AG08395 (cell line): ENCODE data around the gene MED12L.

Experiments used
- DNase-seq: peaks from one replicate; pipeline ENCODE4 v3.0.0; 2012; ENCODE audit warnings: mixed read lengths, low spot score

The MED12L gene

GRCh38 chr3:151425627-151426340 lies 340.3 kb downstream of the MED12L start:
- no peak for DNase-seq

DNA sequence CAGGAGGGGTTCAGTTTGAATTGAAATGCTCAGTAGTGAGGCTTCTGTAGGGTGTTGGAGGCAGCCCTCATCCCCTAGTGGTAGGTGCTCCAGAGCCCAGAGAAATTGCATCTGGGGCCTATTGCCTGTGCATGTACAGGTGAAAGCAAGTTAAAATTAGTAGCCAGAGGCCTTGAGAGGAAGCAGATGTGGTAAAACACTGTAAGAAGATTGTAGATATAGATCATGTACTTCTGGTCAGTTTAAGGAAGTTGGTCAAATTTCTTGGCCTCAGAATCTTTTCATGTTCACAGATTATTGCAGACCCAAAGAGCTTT lies 340.8 kb downstream of the MED12L start:
- no peak for DNase-seq

DNA sequence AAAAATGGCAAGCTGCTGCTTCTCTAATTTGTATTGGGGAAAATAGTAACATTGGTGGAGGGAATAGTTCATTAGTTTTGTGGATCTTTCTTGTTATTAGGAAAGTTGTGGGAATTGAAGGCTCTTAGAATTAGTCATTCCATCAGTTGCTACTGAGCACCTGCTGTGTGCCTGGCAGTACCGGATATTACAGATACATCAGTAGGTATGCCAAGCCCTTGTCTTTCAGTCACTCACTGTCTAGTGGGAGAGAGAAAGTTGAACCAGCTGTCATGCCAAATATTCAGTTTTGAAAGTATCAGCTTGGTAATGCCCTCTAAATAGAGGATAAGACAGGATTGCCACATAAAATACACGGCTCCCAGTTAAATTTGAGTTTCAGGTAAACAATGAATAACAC lies 342.9 kb downstream of the MED12L start:
- no peak for DNase-seq

DNA sequence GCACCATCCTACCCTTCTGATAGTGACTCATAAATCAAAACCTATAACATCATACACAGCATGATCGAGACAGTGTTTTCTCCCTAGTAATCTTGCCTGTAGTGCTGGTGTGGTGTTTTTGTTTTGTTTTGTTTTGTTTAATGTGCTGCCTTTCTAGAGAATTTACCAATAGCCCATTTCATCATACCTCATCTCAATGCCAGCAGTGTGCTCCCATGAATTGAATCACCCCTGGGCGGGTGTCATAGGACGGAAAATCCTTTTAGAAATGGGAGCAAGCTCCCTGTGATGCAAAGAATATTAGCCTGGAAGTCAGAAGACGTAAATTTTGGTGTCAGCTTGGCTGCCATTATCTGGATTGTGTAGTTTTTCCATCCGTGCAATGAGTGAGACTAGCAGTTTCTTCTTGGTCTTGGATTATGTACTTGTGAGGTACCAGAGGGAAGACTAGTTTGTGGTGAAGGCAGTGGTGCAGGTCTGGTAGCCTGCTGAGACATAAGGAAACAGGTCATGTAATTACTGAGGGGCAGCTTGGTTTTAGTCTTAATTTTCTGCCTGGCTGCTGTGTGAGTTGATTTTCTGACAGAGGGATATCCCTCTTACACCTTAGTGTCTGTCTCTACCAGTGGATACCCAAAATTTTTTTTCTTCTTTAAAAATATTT lies 345.5 kb downstream of the MED12L start:
- DNase-seq = no peak

DNA sequence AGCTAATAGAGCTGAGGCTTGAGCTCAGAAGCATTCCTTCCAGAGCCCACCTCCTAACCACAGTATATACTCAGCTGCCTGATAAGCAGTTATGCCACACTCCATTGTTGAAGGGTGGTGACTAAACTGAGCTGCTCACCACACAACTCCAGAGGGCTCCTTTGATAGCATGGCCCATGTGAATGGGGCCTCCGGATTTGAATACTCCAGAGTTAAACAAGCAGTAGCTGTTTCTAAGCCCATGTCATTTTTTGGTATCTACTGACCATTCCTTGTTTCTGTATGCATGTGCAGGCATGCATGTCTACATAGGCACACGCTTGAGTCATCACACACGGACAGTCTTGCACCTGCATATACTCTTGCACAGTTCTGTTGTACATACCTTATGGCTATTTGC lies 346.5 kb downstream of the MED12L start:
- no peak for DNase-seq

DNA sequence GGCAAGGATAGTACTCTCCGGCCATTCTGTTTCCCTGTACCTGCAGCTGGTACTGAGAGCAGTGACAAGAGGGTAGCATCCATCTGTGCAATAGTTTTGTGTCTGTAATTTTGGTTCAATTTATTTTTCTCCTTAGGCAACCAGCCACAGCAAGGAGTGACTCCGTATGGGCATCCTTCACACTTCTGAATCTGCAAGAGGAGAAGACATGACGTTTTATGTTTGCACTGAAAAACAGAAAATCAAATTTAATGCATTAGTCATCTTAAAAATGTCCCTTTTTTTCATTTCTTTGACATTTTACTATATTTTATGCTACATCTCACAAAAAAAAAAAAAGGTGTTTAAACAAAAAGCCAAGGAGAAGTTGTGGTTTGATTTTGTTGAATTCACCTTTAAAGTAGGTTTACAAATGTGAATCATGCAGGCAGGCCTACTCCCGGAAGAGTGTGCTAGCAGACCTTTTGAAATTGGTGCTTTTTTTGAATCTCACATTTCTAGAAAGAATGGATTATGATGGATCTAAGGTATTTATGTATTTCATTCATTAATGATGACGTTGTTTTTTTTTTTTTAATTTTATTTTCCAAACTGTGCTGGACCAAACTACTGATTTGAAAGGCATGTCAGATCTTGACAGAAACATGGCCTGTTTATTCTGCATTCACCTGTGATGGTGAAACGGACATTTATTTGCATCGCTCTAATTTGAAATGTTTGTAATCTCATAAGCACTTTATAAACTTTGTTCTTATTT lies 347.3 kb downstream of the MED12L start:
- no peak for DNase-seq

DNA sequence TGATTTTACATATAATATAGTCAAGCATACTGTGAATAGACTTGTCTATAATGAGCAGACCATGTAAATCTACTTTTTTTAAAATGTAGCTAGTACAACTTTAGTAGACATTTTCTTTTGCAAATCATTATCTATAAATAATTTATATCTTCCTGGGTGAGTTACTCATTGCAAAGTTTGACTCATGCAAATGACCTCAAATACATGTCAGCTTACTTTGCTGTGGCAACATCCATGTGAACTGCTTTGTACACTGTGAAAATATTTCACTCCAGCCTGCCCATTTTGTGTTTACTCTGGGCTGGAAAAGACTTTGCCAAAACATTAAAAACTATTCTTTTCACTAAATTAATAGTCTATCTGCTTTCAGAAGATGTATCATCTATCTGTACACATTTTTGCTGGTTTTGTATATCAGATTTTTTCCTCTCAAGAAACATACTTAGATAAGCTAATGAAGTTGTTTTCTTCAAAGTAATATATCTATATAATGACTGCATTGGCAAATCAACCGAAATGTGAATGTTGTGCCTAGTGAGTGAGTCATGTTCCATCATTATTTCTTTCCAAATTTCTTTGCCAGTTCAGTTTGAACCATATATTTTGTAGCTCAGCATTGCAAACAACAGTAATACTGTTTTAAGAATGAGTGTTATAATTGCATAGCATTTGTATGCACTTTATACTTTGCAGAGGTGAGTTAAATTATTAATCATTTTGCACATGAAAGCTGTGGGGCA lies 348.9 kb downstream of the MED12L start:
- DNase-seq = peak; percentile 85

- DNase-seq = no peak
These were observed 351.4 kb downstream of the MED12L start for GRCh38 chr3:151436675-151437446.

DNA sequence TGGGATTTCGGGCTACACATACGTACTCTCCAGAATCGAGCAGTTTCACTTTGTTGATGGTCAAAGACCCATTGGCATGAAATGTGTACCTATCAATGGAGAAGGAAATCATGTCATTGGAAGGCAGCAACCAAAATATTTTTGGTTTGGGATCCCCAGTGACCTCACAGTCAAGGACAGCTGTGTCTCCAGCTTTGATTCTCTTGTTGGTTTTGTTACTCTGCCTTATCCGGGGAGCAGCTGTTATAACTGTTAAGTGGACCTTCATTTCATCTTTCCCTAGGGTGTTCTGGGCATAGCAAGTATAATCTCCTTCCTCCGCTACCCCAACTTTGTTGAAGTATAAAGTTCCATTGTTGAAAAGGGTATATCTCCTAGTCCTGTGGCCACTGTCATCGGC lies 352.4 kb downstream of the MED12L start:
- DNase-seq = no peak

DNA sequence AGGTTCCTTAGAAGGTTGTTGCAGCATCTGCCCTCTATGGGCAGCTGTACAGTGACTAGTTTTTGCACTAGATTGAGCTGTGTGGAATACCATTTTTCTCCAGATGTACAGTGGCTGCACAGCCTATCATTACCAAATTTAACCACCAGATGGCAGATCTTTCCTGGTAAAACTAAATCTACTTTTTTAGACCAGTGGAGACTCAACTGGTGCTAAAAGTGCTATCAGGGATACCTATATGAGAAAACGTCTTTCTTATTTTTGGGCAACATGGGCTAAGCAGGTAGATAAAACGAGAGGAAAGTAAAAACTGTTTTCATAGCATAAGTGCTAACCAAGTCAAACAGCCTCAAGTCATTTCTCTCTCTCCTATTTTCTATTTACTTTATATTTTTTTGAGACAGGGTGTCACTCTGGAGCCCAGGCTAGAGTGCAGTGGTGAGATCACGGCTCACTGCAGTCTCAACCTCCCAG lies 354.2 kb downstream of the MED12L start:
- DNase-seq = peak; percentile 69

- no peak for DNase-seq
These were observed 355.5 kb downstream of the MED12L start for GRCh38 chr3:151440940-151441339.

GRCh38 chr3:151443583-151443982 lies 358.1 kb downstream of the MED12L start:
- DNase-seq = no peak

DNA sequence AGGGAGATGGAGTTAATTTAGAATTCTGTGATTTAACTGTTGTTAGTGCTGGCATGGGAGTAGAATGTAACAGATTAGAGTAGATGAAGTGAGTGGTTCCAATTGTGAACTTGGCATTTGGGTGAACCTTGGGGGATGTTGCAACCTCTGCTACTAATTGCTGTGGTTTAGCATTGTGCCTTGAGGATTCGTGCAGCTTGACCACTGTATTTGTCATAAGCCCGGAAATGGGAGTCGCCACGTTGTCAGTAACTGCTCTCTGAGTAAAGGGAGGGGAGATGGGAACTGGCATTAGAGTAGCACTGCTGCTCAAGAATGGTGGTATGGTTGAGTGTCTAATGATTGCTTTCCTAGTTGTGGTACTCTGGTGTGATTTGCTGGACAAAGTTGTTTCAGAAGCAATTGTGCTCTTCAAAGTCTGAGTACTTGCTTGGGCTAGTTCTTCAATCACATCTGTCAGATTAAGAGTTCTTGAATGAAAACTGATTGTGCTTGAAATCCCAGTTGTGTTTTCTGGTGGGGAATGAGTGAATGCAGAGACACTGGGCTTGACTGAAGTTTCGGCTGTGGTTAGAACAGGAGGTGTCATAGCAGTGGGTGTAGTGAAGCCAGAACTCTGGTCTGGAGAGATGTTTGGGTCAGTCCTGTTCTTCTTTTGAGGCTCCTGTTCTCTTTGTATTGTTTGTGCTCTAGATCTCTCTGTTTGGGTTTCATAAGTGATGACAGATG lies 360.0 kb downstream of the MED12L start:
- peak; percentile 92 for DNase-seq

DNA sequence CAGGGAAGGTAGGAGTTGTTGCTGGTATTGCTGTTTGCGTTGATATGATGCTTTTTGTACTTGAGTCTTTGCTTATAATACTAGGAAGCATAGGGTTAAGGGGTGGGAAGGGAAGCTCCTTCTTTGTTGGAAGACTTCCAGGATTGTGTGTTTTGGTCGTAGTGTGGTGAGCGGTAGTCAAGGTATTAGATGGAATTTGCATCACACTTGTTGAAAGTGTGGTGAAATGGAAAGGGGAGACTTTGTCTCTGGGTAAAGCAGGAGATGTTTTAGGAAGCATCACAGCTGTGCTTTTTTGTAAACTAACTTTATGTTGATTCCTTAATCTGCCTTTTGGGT lies 360.5 kb downstream of the MED12L start:
- DNase-seq = no peak

DNA sequence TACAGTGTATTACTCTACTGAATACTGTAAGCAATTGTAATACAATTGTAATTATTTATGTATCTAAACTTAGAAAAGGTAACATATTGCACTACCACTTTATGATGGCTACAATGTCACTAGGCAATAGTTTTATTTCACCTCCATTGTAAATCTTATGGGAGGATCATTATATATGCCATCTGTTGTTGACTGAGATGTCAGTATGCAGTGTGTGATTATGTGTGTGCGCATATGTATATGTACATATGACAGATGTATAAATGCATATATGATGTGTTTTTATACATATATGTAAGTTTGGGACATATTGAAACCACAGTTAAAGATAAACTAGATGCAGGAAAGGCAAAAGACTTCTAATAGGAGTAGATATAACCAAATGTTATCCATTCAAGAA lies 366.9 kb downstream of the MED12L start:
- no peak for DNase-seq

DNA sequence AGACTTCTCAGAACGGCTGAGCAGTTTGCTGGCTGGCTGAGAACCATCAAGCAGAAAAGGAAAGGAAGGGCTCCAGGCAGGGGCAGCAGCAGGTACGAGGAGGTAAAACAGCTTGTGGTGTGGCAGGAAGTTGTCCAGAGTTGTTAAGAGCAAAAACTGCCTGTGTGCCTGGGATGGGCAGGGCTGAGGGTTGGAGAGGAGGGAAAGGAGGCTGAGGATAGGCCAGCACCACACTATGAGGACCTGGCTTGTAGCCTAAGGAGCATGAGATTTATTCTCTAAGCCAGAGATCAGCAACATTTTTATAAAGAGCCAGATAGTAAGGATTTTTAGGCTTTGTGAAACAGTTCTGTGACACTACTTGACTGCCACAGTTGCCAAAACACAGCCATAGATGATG lies 367.4 kb downstream of the MED12L start:
- DNase-seq = no peak

GRCh38 chr3:151456065-151456464 lies 370.6 kb downstream of the MED12L start:
- no peak for DNase-seq

GRCh38 chr3:151459358-151459757 lies 373.9 kb downstream of the MED12L start:
- DNase-seq = no peak

DNA sequence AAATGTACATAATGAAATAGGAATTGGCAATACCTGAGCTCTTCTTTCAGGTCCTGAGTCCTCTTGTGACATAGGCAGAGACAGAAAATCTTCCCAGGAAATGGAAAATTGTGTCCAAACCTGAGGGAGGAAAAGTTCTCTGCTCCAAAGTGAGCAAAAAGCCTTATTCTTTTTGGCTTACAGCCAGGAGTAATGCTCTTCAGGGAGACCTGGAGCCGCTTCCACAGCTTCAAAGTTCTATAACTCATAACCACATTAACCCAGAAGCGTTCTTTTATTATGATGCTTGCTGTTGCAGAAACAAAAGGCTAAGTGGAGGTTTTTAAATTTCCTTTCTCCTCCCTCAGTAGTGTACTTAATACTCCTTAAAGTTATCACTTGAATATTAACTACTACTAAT lies 374.8 kb downstream of the MED12L start:
- peak; percentile 19 for DNase-seq

DNA sequence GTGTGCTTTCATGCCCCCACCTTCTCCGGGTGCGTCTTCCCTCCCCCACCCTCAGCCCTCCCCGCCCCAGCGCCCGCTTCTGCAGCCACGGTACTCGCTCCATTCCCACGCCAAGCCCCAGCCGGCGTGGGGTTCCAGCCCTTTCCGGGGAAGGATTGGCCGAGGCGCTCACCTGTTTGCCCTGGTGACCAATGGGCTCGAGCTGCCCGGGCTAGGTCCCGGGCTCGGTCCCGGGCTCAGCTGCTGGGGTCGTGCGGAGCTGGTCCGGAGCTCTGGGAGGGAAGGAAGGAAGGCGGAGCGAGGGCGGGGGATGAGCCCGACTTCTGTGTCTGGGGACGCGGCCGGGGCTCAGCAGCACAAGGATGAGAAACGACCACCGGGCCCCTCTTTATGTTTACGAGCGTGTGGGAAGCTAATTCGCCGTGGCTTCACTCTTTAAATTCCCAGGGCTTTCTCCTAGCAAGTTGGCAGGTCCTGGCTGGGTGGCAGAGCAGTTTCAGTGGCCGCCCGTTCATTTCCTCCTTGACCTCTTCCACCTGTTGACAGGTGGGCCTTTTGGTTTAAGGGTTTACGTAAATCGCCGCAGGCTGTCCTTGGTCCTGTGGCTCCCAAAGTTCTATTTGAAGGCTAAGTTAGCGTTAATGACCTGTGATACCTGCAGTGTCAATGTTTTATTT lies 375.4 kb downstream of the MED12L start, which contains the start of gene IGSF10:
IGSF10 (minus strand) TSS at position 288 of the 677 bp plus-strand sequence. CDS start 2,352 bp downstream, outside the sequence.
- DNase-seq = peak; percentile 27
